SHP77 treated with DMSO at 0.1 percent for 48 hours (cell line): Measurements from ENCODE around the gene C2orf92.

Source experiments
- DNase-seq: peaks from one replicate; lab custom pipeline; 2025; lab: John Stamatoyannopoulos, UW

The C2orf92 gene

DNA sequence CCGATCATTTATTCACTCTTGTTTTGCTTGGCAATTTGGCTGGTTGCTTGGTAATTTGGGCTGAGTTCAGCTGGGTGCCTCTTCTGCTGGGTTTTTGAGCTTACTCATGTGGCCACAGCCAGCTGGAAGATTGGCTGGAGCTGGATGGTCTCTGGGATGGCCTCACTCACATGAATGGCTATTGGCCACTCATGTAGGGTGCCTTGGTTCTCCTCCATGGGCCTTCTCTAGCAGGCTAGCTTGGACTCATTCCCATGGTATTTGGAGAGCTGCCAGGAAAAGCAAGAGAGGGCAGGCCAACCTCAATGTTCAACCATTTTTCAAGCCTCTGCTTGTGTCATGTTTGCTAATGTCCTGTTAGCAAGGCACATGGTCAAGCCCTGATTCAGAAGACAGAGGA lies 60.7 kb downstream of the C2orf92 start:
- peak; percentile 6 for DNase-seq

DNA sequence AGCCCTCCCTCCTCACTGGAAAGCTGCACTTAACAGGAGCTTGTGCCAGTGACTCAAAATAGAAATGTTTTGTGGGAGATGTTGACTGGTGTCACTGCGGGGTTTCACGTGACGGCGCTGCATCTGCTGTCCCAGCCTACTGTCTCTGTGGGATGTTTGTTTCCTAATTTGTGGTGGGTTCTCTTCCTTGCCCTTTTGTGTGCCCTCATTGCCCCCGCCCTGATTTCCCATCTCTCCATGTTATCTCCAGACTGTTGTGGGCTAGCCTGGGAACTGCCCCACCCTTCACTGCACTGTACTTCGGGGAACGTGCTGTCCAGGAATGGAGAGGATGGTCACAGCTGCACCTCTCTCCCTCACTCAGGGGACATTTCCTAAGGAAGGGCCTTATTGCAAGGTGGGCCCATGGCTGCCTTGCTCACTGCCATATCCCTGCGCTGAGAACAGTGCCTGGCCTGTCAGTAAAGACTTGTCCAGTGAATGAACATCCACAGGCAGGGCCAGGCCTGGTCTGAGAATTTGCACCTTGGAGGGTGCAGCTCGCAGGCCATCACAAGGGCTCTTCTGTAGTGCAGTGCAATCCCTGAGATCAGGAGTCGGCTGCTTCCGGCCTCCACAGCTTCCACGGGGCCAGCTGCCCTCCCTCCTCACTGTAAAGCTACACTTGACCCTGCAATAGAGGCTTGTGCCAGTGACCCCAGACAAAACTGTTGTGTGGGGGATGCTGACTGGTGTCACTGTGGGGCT lies 61.9 kb downstream of the C2orf92 start:
- no peak for DNase-seq

- DNase-seq: no peak
Observed at GRCh38 chr2:97732436-97733340, 63.2 kb downstream of the C2orf92 start.

- DNase-seq: no peak
Observed at GRCh38 chr2:97733341-97734035, 64.0 kb downstream of the C2orf92 start.

DNA sequence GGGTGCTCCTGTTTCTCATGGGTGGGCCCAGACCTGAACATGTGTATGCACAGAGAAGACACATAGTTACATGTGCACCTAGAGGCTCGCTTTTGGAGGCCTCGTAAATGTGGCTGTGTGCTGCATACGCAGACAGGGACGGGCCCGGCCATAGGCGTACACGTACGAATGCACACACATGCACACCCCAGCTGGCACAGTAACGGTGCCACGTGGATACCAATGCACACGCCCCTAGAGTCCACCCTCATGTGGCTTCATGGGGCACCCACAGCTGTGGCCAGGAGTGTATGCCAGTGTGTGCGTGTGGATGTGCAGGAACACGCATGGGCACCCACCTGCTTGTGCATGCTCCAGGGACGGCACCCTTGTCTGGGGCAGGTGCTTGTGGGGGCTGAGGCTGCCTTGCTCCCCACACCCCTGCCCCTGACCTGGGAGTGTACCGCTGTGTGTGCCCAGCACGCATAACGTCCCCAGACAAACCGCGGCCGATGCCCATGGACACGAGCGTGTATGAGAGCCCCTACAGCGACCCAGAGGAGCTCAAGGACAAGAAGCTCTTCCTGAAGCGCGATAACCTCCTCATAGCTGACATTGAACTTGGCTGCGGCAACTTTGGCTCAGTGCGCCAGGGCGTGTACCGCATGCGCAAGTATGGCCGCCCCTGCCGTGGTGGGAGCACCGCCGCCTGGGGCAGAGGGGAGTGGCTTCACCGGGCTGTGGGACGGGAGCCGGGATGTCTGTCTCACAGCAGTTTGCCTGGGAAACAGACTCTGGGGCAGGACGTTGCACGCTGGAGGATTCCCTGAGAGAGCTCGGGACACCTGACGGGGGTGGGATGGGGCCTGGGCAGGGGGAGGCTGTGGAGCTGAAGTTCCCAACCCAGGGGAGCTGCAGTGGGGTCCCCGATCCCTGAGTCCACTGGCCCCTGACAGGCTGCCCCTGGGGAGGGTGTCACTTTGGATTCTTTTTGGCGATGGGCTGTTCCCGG lies 64.8 kb downstream of the C2orf92 start:
- DNase-seq: no peak

GRCh38 chr2:97735161-97735561 lies 65.6 kb downstream of the C2orf92 start:
- DNase-seq: no peak

DNA sequence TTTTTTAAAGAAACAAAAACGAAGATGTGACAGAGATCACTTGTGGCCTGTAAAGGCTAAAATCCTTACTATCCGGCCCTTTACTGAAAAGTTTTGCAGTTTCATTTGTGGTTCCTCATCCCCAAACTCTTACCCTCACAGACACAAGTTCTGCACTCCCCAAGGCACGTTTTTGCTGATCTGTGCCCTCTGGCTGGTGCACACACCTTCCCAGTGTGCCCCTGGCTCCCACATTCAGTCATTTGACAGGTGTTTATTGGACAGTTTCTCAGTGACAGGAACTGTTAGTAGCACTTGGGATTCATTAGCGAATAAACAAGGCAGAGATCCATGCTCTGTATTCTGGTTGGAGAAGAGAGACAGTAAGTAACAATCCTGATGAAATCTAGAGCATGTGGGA lies 66.7 kb downstream of the C2orf92 start:
- DNase-seq: no peak

- DNase-seq: no peak
Observed at GRCh38 chr2:97736608-97737330, 67.3 kb downstream of the C2orf92 start.

DNA sequence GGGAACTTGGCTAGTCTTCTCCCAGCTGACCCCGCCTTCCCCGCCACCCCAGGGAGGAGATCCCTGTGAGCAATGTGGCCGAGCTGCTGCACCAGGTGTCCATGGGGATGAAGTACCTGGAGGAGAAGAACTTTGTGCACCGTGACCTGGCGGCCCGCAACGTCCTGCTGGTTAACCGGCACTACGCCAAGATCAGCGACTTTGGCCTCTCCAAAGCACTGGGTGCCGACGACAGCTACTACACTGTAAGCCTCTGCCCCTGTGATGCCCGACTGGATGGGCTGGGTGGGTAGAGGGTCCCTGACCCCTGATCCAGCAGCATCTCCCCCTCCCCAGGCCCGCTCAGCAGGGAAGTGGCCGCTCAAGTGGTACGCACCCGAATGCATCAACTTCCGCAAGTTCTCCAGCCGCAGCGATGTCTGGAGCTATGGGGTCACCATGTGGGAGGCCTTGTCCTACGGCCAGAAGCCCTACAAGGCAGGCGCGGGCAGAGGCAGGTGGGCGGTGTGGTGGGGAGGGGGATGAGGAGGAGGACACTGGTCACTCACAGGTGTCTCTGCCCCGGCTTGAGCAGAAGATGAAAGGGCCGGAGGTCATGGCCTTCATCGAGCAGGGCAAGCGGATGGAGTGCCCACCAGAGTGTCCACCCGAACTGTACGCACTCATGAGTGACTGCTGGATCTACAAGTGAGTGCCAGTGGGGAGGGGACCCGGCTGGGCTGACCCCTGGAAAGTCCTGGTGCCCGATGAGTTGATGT lies 68.1 kb downstream of the C2orf92 start:
- DNase-seq: no peak

DNA sequence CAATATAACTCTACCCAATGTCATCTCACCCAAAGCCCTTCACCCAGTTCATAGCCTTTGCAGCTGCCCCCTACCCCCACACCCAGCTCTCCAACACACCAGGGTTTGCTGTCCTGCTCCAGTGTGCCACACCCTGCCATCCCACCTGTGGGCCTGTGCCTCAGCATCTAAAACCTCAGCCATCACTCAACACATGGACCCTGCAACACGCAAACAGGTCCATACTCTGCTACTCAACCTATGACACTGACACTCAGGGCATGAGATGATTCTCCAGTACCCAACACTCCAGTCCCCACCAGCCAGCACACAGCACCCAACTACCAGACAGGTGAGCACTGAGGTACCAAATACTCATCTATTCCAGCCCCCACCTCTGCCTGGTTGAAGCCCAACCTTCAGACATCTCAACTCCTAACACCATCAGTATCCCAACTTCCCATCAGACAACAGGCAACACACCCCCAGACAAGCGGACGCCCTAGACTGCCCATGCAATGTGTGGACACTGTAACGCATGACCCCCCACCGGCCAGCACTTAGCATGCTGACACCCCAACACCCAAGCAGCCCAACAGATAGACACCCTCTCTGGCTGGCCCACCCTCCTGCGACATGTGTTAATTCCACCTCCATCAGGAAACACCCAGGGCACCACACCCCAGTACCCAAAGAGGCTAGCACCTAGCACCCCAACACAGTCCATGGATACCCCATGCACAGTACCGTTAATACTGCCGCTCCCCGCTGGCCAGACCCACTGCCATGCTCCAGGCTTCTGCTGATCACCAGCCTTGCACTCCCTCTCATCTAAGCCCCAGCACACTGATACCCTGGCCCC lies 68.9 kb downstream of the C2orf92 start:
- no peak for DNase-seq

- no peak for DNase-seq
Observed at GRCh38 chr2:97739020-97739892, 69.7 kb downstream of the C2orf92 start.

- DNase-seq: no peak
Observed at GRCh38 chr2:97739893-97740245, 70.4 kb downstream of the C2orf92 start.

DNA sequence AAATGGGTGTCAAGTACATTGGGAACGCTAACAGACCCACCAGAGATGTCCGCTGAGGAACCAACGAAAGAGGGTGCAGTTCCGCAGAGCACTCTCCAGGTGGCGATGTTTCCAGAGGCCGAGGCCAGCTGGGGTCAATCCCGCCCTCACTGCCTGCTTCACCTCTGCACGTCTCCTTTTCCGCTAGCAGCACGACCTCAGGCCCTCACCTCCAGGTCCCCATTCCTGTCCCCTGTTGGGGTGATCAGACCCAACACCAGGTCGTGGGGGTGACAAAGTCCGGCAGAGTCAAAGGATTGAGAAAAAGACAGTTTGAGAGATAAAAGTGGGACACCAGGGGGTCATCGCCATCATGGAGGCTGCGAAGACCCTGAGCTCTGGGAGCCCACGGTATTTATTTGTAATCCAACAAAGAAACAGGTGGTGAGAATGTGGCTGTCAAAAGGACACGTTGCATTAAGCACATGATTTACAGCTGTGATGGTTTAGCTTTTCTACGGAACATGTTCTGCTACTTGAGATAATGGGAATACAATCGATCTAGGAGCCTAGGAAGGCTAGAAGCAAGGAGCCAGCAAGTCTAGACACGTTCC lies 71.2 kb downstream of the C2orf92 start:
- DNase-seq: peak; percentile 21

DNA sequence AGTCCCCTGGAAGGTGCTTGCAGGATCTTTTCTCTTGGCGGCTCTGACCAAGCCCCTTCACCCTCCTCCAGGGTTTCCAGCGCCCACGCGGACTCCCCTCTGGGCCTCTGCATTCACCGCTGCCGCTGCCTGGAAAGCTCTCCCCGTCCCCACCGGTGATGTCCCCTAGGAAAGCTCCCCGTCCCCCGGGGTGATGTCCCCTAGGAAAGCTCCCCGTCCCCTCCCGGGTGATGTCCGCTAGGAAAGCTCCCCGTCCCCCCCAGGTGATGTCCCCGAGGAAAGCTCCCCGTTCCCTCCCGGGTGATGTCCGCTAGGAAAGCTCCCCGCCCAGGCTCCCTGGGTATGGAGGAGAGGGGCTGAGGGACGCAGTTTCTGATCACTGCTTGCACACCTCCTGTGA lies 71.7 kb downstream of the C2orf92 start:
- DNase-seq: no peak

- DNase-seq: no peak
Observed at GRCh38 chr2:97741686-97742085, 72.2 kb downstream of the C2orf92 start.

DNA sequence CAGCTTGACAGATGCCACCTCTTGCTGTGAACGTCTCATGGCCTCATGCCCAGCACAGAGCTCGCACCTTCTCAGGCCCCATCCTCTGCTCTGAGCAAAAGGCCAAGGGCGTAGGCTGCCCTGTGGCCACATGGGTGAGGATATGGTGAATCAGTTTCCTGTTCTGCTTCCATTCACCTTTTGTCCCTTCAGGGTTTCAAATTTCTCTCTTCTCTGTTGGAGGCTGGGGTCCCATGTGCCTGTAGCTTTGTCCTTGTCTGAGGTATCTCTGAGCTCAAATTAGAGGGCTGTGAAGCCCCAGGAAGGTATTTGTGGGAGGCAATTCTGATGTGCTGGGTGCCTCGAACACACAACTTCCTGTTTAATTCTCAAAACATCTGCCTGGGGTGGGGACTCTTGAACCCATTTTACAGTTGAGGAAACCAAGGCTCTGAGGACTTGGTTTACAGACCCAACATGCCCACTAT lies 72.9 kb downstream of the C2orf92 start:
- DNase-seq: no peak

GRCh38 chr2:97743913-97744312 lies 74.4 kb downstream of the C2orf92 start:
- DNase-seq: no peak
